ENCODE data around the gene CACNB4.

CACNB4 gene

DNA sequence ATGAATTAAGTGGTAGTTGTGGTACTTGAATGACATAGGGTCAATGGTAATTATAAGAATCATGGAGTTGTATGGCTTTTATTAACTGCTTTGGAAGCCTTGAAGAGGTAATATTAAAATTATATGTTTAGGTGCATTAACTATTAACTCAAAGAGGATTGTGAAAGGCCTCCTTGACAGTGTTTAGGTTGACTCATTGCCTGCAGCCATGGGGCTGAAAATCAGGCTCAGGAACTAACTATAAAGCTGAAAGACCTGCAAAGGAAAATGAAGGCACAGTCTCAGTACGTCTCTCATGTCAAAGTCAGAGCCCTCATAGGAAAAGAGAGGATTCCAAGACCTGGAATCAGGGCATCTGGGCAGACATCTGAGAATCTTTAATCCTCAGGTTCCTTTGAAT lies 31.0 kb downstream of the CACNB4 start:
- H3K9ac ChIP-seq (ENCODE audit: low read depth, low read length, poor library complexity, severe bottlenecking), result no peak overlapping the region
- no peaks in the 10 kb centered on the region for H3K27me3 ChIP-seq (ENCODE audit: insufficient read depth, low read length, poor library complexity, severe bottlenecking)
- no peaks in the 10 kb centered on the region for H3K9me3 ChIP-seq (ENCODE audit: insufficient read depth, low read depth, low read length)
- no peaks in the 10 kb centered on the region for H3F3A ChIP-seq (ENCODE audit: low read depth)
- no peaks in the 10 kb centered on the region for H3K4me1 ChIP-seq (ENCODE audit: insufficient read depth, low read length, poor library complexity, severe bottlenecking)
- TF ChIP-seq, protein P1, sequence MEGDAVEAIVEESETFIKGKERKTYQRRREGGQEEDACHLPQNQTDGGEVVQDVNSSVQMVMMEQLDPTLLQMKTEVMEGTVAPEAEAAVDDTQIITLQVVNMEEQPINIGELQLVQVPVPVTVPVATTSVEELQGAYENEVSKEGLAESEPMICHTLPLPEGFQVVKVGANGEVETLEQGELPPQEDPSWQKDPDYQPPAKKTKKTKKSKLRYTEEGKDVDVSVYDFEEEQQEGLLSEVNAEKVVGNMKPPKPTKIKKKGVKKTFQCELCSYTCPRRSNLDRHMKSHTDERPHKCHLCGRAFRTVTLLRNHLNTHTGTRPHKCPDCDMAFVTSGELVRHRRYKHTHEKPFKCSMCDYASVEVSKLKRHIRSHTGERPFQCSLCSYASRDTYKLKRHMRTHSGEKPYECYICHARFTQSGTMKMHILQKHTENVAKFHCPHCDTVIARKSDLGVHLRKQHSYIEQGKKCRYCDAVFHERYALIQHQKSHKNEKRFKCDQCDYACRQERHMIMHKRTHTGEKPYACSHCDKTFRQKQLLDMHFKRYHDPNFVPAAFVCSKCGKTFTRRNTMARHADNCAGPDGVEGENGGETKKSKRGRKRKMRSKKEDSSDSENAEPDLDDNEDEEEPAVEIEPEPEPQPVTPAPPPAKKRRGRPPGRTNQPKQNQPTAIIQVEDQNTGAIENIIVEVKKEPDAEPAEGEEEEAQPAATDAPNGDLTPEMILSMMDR (conservative IDR thresholded peaks at IDR 0.05; ENCODE audit: low read length), result no peak
- no peak for TF ChIP-seq EZH2phosphoT487 (IDR thresholded peaks at IDR 0.05; ENCODE audit: borderline replicate concordance)
- H3K9me2 ChIP-seq (replicated peaks; ENCODE audit: low read depth, low read length), result no peaks in the 10 kb centered on the region
- no peak overlapping the region for H2AFZ ChIP-seq (ENCODE audit: low read length)
- no peaks in the 10 kb centered on the region for H4K20me1 ChIP-seq (ENCODE audit: insufficient read depth, low read length, poor library complexity, severe bottlenecking)
- no peaks in the 10 kb centered on the region for H3K79me2 ChIP-seq (ENCODE audit: insufficient read depth, low read length)
- H3K36me3 ChIP-seq (ENCODE audit: insufficient read depth, low read length), result no peaks in the 10 kb centered on the region
- H3K4me2 ChIP-seq (ENCODE audit: low read depth, low read length, poor library complexity, severe bottlenecking), result no peak overlapping the region
- H3K4me3 ChIP-seq (ENCODE audit: low read length, poor library complexity, severe bottlenecking), result no peak overlapping the region

DNA sequence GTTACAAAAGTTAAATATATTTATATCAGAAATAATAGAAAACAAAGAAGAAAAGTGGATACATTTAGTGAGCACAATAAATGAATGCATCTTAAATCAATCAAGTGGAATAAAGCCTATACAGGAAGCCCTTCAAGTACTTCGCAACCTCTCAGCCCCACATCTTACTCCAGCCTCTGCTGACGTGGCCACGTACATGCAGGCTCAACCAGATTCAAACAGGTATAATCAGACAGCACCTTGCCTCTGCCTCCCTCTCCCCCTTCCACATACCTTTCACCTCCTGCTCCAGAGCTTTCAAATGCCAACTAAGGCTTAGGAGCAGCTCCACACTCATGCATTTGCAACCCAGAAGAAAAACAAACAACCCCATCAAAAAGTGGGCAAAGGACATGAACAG lies 32.9 kb downstream of the CACNB4 start:
- Histone ChIP-seq H3K79me2 (ENCODE audit: insufficient read depth, low read length) (no peaks in the 10 kb centered on the region), H3K9me2 (replicated peaks; ENCODE audit: low read depth, low read length) (no peaks in the 10 kb centered on the region), H3K4me1 (ENCODE audit: insufficient read depth, low read length, poor library complexity, severe bottlenecking) (no peaks in the 10 kb centered on the region), H3K36me3 (ENCODE audit: insufficient read depth, low read length) (no peaks in the 10 kb centered on the region), H2AFZ (ENCODE audit: low read length) (no peak overlapping the region), H3K4me3 (ENCODE audit: low read length, poor library complexity, severe bottlenecking) (no peak overlapping the region), H3K27me3 (ENCODE audit: insufficient read depth, low read length, poor library complexity, severe bottlenecking) (no peaks in the 10 kb centered on the region), H3F3A (ENCODE audit: low read depth) (no peaks in the 10 kb centered on the region), H3K9ac (ENCODE audit: low read depth, low read length, poor library complexity, severe bottlenecking) (no peak overlapping the region), H3K4me2 (ENCODE audit: low read depth, low read length, poor library complexity, severe bottlenecking) (no peak overlapping the region), H4K20me1 (ENCODE audit: insufficient read depth, low read length, poor library complexity, severe bottlenecking) (no peaks in the 10 kb centered on the region), H3K9me3 (ENCODE audit: insufficient read depth, low read depth, low read length) (no peaks in the 10 kb centered on the region)
- no peak for TF ChIP-seq EZH2phosphoT487 (IDR thresholded peaks at IDR 0.05; ENCODE audit: borderline replicate concordance)

DNA sequence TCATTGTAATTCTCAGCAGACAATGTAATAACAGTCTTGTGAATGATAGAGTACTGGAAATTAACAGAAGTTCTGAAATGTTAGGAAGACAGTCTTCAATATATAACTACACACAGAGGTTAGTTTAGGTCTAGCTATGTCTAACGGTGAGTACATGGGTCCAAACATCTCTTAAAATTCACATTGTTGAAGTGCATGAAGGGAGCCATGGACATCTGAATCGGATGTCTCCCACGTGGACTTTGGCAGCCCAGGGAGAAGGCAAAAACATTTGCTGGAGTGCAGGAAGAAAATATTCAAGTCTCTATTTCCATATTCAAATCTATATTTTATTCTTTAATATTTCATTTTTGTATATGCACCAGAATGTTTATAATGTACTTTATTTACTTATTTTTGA lies 34.8 kb downstream of the CACNB4 start:
- H3K27me3 ChIP-seq (ENCODE audit: insufficient read depth, low read length, poor library complexity, severe bottlenecking), result no peaks in the 10 kb centered on the region
- H3K9me3 ChIP-seq (ENCODE audit: insufficient read depth, low read depth, low read length), result no peaks in the 10 kb centered on the region
- no peaks in the 10 kb centered on the region for H3K9me2 ChIP-seq (replicated peaks; ENCODE audit: low read depth, low read length)
- no peaks in the 10 kb centered on the region for H4K20me1 ChIP-seq (ENCODE audit: insufficient read depth, low read length, poor library complexity, severe bottlenecking)
- no peaks in the 10 kb centered on the region for H3K4me1 ChIP-seq (ENCODE audit: insufficient read depth, low read length, poor library complexity, severe bottlenecking)
- no peaks in the 10 kb centered on the region for H3K79me2 ChIP-seq (ENCODE audit: insufficient read depth, low read length)
- H3K4me3 ChIP-seq (ENCODE audit: low read length, poor library complexity, severe bottlenecking), result no peak overlapping the region
- H3K36me3 ChIP-seq (ENCODE audit: insufficient read depth, low read length), result no peaks in the 10 kb centered on the region
- TF ChIP-seq, protein P1 (conservative IDR thresholded peaks at IDR 0.05; ENCODE audit: low read length), result no peak
- TF ChIP-seq EZH2phosphoT487 (IDR thresholded peaks at IDR 0.05; ENCODE audit: borderline replicate concordance), result no peak
- H3K9ac ChIP-seq (ENCODE audit: low read depth, low read length, poor library complexity, severe bottlenecking), result no peak overlapping the region
- H3K4me2 ChIP-seq (ENCODE audit: low read depth, low read length, poor library complexity, severe bottlenecking), result no peak overlapping the region
- H2AFZ ChIP-seq (ENCODE audit: low read length), result no peak overlapping the region
- H3F3A ChIP-seq (ENCODE audit: low read depth), result no peaks in the 10 kb centered on the region

DNA sequence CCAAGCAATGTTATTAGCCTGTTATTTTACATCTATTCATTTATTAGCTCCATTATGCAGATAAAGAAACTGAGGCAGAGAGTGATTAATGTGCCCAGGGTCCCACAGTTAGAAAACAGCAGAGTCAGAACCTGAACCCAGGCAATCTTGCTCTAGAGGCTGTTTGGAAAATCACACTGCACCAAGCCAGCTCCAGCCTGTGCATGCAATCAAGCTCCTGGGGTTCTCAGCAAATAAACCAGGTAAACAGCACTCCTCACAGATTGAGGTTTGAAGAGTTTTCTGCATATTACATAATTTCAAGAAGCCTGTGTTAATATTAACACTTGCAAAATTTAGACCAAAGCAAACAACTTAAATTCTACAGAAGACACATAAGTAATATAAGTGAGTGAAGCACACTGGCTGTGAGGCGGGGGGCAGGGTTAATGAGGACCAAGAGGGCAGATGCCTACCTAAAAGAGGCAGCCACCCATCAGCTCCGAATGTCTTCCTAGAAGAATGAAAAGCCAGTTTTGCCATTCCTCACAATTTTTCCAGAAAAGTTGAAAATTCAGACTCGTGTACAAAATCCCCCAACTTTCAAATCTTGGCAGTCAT lies 35.4 kb downstream of the CACNB4 start:
- H3K36me3 ChIP-seq (ENCODE audit: insufficient read depth, low read length), result no peaks in the 10 kb centered on the region
- no peaks in the 10 kb centered on the region for H4K20me1 ChIP-seq (ENCODE audit: insufficient read depth, low read length, poor library complexity, severe bottlenecking)
- no peak overlapping the region for H3K9ac ChIP-seq (ENCODE audit: low read depth, low read length, poor library complexity, severe bottlenecking)
- H3K4me3 ChIP-seq (ENCODE audit: low read length, poor library complexity, severe bottlenecking), result no peak overlapping the region
- no peaks in the 10 kb centered on the region for H3F3A ChIP-seq (ENCODE audit: low read depth)
- no peaks in the 10 kb centered on the region for H3K9me2 ChIP-seq (replicated peaks; ENCODE audit: low read depth, low read length)
- TF ChIP-seq, protein P1 (conservative IDR thresholded peaks at IDR 0.05; ENCODE audit: low read length), result no peak
- TF ChIP-seq EZH2phosphoT487 (IDR thresholded peaks at IDR 0.05; ENCODE audit: borderline replicate concordance), result no peak
- no peaks in the 10 kb centered on the region for H3K27me3 ChIP-seq (ENCODE audit: insufficient read depth, low read length, poor library complexity, severe bottlenecking)
- no peaks in the 10 kb centered on the region for H3K4me1 ChIP-seq (ENCODE audit: insufficient read depth, low read length, poor library complexity, severe bottlenecking)
- H2AFZ ChIP-seq (ENCODE audit: low read length), result no peak overlapping the region
- H3K79me2 ChIP-seq (ENCODE audit: insufficient read depth, low read length), result no peaks in the 10 kb centered on the region
- no peak overlapping the region for H3K4me2 ChIP-seq (ENCODE audit: low read depth, low read length, poor library complexity, severe bottlenecking)
- no peaks in the 10 kb centered on the region; the same call in 1 of the 2 replicates for H3K9me3 ChIP-seq (ENCODE audit: insufficient read depth, low read depth, low read length)

Measured in Loucy (cell line).